HG03066 (cell line): ENCODE data around the gene POLN.

ENCODE experiments used
- ATAC-seq: cut with Tn5 transposase; IDR thresholded peaks from one replicate; pipeline ENCODE4 v1.9.1; 2021; ENCODE audit warnings: low read depth; ENCODE audit not compliant: unreplicated experiment

The POLN gene

DNA sequence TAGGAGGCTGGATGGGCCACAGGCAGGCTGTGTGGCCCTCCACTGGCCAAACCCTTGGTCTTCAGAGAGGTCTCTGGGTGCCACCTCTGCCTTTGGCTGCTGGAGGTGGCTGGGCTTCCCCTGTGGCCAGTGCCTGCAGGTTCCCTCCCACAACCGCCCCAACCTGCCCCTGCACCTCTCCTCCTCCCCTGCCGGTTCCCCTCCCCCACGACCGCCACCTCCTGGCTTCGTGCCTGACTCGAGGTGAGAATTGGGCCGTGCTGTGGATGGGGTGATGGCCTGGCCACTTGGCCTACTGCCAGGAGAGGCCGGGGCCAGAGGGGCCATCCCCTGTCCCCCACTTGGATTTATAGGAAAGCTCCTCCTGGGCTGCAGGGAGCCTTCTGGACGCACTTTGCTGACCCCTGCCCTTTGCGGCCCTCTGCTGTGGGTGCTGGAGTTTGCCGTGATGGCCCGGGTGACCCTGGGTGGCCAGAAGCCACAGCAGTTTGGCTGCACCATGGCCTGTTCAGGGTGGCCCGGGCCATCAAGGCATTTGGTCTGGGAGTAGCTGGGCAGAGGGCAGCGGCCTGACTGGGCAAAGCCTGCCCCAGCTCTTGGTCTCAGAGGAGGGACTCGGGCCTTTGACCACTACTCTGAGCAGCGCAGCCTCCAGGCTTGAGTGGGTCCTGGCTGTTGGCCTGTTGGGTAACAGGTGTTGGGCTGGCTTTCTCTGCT, 179.0 kb downstream of the POLN start:
- ATAC-seq, result no peak

DNA sequence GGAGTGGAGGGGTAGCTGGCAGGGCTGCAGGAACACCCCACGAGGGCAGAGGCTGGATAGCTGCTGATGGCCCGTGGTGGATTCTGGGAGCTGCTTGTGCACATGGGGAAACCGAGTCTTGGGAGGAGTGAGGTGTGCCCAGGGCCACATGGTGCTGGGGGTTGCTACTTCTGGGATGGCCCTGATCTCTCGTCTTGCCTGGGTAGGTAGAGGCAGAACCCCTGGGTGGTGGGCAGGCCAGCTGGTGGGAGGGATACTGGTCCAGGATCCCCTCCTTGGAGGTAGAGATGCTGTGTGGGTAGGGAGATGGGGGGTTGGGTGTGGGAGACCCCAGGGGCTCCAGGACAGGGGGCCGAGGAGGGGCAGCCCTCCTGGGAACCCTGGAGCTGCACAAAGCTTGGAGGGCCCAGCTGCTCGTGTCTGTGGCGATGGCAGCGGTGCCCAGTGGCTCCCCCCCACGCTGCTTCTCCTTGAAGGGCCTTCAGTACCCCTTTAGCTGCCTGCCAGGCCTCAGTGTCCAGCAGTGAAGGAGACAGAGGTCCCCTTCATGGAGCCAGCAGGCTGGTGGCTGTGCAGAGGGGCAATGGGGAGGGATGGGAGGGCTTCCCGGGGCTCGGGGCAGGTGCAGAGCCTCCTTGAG, 179.6 kb downstream of the POLN start:
- no peak for ATAC-seq

DNA sequence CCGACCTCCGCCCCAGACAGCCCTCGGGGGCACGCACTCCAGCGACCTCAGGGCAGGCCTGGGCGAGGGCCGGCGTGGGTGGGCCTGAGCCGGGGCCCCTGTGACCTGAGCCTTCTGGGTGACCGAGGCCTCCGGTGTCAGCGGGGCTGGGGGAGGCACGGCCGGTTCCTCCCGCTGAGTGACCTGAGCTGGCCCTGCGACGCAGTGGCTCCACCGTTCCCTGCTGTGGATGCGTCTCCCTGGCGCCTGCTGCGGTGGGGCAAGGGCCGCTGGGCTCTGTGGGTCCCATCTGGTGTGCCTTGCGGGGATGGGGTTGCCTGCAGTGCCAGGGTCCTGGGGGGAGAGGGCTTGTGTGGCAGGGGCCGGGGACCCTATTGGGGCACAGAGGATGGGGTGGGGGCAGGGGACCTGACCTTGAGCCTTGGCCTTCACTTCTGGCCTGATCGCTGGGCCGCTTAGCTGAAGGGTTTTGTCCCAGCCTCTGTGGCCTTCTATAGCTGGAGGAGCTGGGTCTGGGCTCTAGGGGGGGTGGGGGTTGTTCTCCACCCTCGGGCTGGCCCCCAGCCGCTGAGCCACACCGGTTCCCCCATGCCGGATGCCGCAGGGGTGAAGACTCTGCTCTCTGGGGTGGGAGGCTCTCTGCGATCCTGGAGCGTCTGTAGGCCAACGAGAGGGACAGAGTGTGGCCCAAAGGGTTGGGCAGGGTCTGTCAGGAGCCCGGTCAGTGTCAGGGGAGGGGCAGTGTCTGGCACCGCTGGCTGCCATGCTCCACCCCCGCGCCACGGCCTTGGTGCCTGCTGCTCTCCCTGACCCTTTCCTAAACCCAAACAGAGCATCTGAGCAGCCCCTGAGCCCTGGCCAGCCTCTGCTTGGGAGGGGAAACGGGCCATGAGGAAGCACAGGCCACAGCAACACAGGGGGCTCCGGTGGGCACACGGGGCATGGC, 180.5 kb downstream of the POLN start:
- ATAC-seq, result no peak

DNA sequence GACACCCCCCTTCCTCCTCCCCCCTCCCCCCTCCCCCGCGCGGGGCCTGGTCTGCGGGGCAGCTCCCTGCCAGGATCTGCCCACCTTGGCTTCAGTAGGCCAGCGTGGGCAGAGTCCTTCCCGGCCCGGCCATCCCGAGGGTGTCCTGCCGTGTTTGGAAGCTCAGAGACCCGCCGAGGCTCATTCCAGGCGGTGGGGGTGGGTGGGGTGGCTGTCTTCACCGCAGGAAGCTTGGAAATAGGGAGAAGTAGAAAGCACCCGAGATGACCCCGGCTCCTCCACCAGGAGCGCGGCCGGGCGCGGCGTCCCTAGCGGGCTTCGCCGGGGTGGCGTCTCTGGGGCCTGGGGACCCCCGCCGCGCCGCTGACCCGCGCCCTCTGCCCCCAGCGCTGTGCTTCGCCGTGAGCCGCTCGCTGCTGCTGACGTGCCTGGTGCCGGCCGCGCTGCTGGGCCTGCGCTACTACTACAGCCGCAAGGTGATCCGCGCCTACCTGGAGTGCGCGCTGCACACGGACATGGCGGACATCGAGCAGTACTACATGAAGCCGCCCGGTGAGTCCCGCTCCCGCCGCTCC, 181.2 kb downstream of the POLN start:
- no peak for ATAC-seq

DNA sequence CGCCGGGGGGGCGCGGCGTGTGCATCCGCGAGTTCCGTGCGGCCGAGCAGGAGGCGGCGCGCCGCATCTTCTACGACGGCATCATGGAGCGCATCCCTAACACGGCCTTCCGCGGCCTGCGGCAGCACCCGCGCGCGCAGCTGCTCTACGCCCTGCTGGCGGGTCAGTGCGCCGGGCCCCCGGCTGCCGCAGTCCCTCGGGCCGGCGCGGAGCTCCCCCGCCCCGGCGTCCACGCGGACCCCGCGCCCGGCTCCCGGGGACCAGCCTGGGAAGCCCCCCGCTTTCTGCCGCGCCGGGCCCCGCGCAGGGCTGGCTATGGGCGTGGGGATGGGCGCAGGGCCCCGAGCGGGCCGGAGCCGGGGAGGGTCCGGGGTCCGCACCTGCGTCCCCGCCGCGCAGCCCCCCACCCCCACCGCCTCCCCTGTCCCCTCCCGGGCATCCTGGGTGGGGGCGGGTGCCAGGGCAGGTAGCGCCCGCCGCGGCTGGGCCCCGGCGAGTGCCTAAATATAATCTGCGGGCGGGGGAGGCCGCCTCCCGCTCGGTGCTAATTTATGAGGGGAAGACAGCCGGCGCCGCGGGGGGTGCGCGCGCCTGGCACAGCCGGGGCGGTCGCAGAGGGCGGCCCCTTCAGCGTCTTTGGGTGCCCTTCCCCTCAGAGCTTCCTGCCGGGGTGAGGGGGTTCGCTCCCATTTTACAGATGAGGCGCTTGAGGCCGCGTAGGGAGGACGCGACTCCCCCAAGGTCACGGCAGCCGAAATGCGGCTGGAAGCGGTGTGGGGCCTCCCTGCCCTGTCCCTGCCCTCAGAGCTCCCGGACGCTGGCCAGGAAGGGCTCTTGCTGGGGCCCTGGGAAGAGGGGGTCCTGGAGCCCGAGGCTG, 182.0 kb downstream of the POLN start:
- no peak for ATAC-seq

DNA sequence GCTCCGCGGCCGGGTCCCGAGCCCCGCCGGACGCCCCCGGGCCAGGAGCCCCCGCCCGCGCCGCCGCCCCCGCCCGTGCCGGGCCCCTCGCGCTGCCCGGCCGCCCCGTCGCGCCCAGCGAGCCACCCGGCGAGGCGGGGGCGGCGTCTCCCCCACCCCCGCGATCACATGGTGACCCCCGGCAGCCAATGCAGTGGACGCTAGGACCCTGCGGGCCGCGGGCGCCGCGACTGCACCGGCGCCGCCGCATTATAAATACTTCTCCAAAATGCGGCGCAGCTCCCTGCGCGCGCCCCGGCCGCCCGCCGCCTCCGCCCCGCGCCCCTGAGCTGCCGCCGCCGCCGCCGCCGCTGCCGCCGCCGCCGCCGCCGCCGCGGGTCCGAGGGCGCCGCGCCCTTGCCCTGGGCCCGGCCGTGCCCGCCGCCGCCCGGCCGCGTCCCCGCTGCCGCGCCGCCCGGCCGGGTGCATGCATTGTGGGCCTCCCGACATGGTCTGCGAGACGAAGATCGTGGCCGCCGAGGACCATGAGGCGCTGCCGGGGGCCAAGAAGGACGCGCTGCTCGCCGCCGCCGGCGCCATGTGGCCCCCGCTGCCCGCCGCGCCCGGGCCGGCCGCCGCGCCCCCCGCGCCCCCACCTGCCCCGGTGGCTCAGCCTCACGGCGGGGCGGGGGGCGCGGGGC, 182.7 kb downstream of the POLN start, which contains the start of gene NAT8L:
TSS of gene NAT8L (plus strand) at position 282 of the 680 bp plus-strand sequence. CDS start at position 467, 185 bp downstream.
- ATAC-seq, result no peak

DNA sequence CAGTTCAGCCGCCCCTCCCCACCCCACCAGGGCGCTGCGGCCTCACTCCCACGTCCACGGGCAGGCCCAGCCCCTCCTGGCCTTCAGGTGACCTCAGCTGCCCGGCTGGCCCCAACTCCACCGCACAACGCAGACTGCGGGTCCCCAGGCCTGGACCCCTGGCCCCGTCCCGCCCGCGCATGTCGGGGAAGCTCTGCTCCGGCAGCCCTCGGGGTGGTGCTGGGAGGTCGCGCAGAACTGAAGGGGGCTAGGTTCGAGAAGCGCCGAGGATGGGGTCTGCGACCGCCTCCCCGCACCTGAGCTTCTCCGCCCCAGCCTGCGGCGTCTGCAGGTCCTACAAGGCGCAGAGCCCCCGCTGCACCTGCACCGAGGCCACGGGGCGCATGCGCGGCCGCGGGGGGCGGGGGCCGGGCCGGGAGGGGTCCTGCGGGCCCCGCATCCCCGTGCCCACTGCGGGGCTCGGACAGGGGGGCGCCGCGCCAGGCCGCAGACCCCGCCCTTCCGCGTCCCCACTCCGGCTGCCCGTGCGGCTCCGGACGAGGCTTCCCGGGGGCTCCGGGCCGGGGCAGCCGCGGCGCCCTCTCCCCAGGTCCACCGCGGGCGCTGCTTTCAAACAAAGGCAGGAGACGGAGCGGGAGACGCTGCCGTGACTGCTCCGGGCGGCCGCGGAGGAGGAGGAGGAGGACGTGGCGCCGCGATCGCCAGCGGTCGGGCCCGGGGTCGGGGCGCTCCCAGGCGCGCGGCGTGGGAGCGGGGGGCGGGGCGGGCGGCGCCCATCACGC, 183.5 kb downstream of the POLN start:
- no peak for ATAC-seq

DNA sequence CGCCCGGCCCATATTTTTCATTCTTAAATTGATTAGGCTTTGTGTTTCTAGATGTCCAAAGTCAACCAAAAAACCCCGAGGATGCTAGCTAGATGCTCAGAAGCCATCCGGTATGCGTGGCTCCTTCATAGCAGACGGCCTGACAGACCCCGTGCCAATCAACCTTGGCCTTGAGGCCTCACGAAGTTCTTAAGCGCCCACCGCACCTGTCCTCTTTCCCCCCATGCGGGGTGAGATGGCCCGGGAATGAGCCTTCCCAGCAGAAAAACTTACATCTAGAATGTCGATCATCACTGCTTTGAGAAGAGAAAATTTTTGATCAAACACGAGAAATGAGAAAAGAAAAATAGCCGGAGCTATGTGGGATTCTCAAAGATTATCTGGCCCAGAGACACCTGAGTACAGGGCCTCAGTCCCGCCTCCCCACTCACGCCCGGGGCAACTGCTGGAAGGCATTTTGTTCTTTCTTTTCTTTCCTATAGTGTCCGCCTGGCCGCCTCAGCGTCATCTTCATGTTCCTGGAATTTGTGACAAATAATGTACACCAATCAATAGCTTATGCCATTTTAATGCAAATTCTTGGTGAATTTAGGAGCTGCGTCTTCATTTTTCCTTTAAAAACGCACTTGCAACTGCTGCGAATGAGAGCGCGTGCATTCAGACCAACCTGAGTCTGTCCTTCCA, 184.4 kb downstream of the POLN start:
- no peak for ATAC-seq

DNA sequence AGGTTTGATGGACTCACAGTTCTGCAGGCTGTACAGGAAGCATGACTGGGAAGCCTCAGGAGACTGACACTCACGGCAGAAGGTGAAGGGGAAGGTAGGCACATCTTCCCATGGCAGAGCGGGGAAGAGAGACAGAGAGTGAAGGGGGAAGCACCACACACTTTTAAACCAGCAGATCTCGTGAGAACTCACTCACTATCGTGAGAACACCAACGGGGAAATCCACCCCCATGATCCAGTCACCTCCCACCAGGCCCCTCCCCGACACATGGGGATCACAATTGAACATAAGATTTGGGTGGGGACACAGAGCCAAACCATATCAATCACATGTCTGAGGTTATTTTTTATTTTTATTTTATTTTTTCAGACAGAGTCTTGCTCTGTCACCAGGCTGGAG, 187.7 kb downstream of the POLN start:
- no peak for ATAC-seq

DNA sequence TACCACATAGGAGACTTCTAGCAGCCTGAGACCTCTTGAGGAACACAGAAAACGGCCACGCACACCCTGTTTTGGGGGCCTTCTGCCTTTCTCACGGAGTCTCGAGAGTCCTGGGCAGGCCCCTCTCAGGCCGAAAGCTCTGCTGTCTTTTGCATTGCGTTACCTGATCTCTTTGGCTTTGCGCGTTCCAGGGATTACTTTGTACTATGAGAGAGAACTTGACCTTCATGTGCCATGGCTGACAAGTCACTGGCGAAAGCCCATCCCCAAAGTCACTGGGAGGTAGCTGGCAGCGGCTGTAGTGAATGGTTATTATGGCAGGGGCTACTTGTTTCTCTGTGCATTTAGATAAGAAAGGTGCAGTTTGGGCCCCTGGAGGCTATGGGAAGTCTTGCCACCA, 190.8 kb downstream of the POLN start:
- ATAC-seq, result no peak

DNA sequence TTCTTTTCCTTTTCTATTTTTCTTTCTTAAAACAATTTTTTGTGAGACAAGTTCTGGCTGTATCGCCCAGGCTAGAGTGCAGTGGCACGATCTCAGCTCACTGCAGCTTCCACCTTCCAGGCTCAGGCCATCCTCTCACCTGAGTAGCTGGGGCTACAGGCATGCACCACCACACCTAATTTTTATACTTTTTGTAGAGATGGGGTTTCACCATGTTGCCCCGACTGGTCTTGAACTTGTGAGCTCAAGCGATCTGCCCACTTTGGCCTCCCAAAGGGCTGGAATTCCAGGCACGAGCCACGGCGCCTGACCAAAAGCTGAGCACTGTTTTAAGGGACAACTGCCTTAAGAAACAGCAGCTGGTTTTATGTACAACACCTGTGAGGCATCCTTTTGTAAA, 192.1 kb downstream of the POLN start:
- ATAC-seq, result no peak

DNA sequence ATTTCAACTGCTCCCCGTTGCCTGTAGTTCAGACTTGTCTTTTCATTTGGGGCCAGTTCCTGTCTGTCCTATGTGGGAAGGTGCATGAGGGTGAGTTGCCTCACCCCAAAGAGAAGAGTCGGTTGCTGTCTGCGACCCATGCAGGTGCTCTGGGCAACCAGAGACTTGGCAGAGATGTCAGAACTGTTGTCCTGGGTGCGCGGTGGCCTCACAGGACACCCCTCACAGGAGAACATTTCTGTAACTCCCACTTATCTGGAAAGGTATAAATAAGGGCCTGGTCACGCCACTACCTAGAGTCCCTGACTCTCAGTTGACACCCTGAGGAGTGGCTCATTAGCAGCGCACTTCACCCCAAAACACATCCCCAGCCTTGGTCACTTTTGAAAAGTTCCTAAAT, 192.5 kb downstream of the POLN start:
- no peak for ATAC-seq

DNA sequence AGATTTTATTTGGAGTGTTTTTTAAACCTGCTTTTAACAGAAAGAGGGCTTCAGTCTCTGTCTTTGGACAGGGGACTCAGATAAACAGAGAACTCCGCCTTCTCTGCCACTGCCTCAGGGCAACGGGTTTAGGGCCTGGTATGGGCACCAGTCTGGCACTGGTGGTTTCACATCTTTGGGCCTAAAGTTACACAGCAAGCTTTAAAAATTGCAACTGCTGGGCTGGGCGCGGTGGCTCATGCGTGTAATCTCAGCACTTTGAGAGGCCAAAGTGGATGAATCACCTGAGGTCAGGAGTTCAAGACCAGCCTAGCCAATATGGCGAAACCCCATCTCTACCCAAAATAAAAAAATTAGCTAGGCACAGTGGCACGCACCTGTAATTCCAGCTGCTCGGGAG, 193.1 kb downstream of the POLN start:
- no peak for ATAC-seq

DNA sequence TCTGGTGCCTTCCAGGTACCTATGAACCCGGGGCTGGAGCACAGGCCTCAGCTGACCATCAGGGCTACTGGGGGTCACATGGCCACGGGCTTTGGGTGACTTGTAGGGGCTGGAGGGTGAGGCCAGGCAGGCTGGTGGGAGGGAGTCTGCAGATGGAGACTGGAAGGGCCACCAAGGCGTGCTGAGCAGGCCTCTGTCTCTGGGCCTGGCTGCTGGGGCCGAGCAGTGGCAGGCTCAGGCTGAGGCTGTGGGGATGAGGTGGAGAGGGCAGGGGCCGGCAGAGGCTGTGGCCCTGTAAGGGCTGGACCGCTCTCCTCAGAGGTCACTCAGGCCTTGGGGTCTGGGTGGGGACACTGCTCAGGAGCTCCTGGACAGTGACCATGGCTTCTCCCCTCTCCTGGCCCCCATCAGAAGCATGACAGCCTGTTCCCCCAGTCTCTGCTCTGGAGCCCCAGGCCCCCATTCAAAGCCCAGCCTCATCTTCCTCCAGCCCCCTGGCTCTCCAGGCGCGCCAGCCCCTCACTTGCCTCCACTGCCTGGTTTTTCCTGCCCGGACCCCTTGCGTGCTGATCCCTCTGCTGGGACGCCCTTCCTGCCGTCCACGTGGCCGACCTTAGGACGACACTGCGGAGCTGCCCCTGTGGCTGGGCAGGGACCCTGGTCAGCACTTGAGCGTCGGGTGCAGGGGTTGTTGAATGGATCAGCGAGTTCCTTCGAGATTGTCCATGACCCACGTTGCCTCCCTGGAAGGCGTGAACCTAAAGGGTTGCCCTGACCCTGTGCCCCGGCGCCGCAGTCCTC, 193.9 kb downstream of the POLN start:
- no peak for ATAC-seq

DNA sequence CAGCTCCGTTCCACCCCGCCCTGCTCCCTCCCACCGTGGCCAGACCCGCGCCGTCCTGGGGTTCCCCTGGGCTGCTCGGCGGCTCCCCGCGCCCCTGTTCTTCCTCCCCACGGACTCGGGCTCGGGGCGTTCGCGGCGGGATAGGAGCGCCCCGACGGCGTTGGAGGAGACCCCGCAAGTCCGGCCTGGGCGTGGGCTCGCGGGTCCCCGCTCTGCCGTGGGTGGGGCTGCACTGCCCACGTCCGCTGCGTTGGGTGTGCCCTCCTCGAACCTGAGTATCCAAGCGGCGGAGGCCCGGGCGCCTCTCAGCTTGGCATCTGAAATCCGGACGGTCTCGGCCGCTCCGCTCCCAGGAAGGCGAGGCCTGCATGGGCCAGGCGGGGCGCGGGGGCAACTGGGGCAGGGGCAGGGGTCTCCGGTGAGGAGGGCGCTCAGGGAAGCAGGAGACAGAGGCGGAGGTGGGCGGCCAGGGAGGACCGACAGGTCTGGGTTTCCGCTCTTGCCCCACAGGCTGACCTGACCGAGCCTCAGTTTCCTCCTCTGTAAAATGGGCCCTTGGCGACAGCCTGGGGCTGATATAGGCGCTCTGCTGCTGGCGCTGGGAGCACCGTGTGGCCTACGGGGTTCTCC, 194.8 kb downstream of the POLN start:
- ATAC-seq, result no peak

DNA sequence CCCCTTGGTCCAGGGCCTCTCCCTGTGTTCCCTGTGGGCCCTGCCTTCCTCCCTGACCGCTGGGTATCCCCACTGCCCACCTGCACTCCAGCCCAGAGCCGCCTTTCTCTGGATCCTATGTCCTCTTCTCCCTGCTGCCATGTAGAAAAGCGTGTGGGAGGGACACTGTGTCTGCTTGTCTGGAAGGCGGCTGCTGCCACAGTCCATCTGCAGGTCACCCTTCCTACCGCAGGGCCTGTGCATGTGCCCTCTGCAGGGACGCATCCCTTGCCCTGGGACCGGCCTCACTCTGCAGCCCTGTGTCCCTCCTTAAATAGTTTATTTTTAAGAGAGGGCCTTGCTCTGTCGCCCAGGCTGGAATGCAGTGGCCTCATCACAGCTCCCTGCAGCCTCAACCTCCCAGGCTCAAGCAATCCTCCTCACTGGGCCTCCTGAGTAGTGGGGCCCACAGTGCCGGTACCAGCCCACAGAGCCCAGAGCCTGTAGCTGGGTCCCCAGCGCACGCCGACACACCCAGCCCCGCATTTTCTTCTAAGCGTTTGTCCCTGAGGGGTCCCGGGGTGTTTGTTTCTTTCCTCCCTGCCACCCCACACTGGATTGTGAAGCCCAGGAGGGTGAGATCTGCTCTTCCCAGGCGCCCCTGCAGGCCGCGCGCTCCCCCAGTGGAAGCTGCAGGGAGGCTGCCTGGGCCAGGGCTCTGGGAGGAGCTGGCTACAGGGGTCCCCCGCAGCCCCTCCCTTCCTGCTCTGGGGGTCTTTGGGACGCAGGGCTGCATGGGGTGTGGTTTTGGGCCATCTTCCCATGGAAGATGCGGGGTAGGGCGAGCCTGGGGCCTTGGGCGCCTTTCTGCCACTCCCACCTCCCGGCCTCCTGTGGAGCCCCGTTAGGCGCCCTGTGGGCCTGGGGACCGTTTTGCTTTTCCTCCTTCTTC, 195.6 kb downstream of the POLN start:
- no peak for ATAC-seq
